Activated B cell treated with CpG ODN at 0.5 μM for 24 hours (primary cell): Measurements from ENCODE around the gene VSIG10L2. TPM values are rescaled to one million over a fixed set of nuclear protein-coding genes. Genes with fewer than 3 reads are reported as not detected.

Experiments
- ATAC-seq: fragments of 200-7000 bp; cut with Tn5 transposase; one replicate; pipeline ENCODE4 v1.10.0; 2021; ENCODE audit warnings: low read depth, mild to moderate bottlenecking, moderate library complexity
- CTCF ChIA-PET: fragments of 350-600 bp; sonication (Branson Sonifier 250); formaldehyde crosslinking; loops from one replicate; lab custom pipeline; 2021; ENCODE audit warnings: antibody characterized with exemption; lab: Charles Lee
- POLR2A ChIA-PET: fragments of 350-600 bp; sonication (Branson Sonifier 250); formaldehyde crosslinking; loops from one replicate; lab custom pipeline; 2021; ENCODE audit warnings: antibody characterized with exemption; lab: Charles Lee
- DNase-seq: peaks from one replicate; pipeline ENCODE4 v3.0.0; 2022
- H3K27ac Mint-ChIP-seq: one replicate; pipeline ENCODE4 v1.8.0; 2020; ENCODE audit warnings: mixed read lengths
- H3K27me3 Mint-ChIP-seq: one replicate; pipeline ENCODE4 v1.8.0; 2021; ENCODE audit warnings: mixed read lengths
- H3K36me3 Mint-ChIP-seq: one replicate; pipeline ENCODE4 v1.8.0; 2021; ENCODE audit warnings: low read depth, mixed read lengths
- H3K4me1 Mint-ChIP-seq: one replicate; pipeline ENCODE4 v1.8.0; 2021; ENCODE audit warnings: mixed read lengths
- H3K4me3 Mint-ChIP-seq: one replicate; pipeline ENCODE4 v1.8.0; 2020; ENCODE audit warnings: mild to moderate bottlenecking, mixed read lengths
- H3K9me3 Mint-ChIP-seq: one replicate; pipeline ENCODE4 v1.8.0; 2020; ENCODE audit warnings: mixed read lengths
- intact Hi-C: fragments of 100-400 bp; cut with micrococcal nuclease; formaldehyde crosslinking; loops from one replicate; pipeline ENCODE4 v1.15.1; 2024
- total RNA-seq: library from RNA; stranded (reverse); gene quantifications from 2 replicates; pipeline ENCODE4 v1.2.3, GENCODE V29; 2022
- TF ChIP-seq, protein P1 (sequence below): fragments of 200-600 bp; IDR thresholded peaks from one replicate; pipeline ENCODE4 v1.8.0; 2022; ENCODE audit warnings: antibody characterized with exemption, mild to moderate bottlenecking

The VSIG10L2 gene
- total RNA-seq, 1 donor from 2014 or later: not detected

DNA sequence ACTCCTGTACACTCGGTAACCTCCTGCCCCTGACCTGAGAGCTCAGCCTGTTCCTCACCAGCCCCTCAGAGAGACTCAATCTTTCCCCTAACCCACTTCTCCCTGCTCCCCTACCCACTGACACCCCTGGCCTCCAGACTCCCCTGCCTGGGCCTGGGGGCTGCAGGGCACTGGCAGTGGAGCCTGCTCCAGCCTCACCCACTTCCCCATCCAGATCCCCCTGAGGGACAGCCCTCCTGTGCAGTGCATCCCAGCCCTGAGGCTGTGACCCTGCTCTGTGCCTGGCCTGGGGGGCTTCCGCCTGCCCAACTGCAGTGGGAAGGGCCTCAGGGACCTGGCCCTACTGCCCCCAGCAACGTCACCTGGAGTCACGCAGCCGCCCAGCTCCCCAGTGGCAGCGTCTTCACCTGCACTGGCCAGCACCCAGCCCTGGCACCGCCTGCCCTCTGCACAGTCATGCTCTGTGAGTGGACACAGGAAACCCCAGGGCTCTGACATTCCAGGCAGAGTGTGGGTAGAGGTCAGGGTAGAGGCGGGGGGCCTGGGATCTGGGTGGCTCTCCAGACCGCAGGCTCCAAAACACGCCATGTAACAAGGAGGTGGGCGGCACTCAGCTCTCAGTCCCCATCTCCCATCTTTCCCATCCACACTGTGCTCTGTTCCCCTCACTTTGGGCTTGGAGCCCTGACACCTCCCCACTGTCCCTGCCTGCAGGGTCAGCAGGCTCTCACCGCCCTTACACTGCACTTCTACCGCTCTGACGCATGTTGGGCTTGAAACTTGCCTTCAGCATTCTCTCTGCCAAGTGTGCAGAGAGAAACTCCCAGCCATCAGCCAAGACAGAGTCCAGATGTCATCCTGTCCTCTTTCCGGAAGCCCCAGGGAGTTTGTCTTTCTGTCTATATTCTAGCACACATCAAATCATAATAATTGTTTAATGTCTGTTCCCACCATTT, 5.1 kb downstream of the VSIG10L2 start:
- Mint-ChIP-seq H3K9me3 (no peaks in the 10 kb centered on the region), H3K27me3 (peaks cover 7% of the 10 kb centered on the region), H3K4me3 (no peak overlapping the region), H3K36me3 (no peaks in the 10 kb centered on the region), H3K4me1 (no peaks in the 10 kb centered on the region), H3K27ac (no peak overlapping the region)
- ChIA-PET CTCF (no interaction called here), POLR2A (no interaction called here)
- no peak for DNase-seq
- intact Hi-C loops: no loop called here
- no peak for ATAC-seq
- TF ChIP-seq, protein P1, sequence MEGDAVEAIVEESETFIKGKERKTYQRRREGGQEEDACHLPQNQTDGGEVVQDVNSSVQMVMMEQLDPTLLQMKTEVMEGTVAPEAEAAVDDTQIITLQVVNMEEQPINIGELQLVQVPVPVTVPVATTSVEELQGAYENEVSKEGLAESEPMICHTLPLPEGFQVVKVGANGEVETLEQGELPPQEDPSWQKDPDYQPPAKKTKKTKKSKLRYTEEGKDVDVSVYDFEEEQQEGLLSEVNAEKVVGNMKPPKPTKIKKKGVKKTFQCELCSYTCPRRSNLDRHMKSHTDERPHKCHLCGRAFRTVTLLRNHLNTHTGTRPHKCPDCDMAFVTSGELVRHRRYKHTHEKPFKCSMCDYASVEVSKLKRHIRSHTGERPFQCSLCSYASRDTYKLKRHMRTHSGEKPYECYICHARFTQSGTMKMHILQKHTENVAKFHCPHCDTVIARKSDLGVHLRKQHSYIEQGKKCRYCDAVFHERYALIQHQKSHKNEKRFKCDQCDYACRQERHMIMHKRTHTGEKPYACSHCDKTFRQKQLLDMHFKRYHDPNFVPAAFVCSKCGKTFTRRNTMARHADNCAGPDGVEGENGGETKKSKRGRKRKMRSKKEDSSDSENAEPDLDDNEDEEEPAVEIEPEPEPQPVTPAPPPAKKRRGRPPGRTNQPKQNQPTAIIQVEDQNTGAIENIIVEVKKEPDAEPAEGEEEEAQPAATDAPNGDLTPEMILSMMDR: no peak

DNA sequence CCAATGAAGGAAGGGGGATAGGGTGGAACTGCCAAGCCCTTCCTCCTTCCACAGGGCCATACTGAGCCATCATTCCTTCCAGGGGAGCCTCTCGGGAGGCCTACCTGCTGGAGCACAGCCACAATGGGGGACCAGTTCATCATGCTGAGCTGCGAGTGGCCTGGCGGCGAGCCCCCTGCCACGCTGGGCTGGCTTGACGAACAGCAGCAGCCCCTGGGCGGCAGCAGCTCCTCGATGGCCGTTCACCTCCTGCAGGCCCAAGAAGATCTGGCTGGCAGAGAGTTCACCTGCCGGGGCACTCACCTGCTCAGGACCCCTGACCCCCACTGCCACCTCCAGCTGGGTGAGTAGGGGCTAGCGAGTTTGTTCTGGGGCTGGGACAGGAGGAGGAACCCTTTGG, 5.9 kb downstream of the VSIG10L2 start:
- Mint-ChIP-seq H3K9me3 (no peaks in the 10 kb centered on the region), H3K4me3 (no peak overlapping the region), H3K4me1 (no peaks in the 10 kb centered on the region), H3K27ac (no peak overlapping the region), H3K36me3 (no peaks in the 10 kb centered on the region), H3K27me3 (peaks cover 7% of the 10 kb centered on the region)
- CTCF ChIA-PET: no interaction called here
- ATAC-seq (no peak), DNase-seq (no peak)
- POLR2A ChIA-PET: no interaction called here
- intact Hi-C loops: no loop called here
- TF ChIP-seq, protein P1: no peak

DNA sequence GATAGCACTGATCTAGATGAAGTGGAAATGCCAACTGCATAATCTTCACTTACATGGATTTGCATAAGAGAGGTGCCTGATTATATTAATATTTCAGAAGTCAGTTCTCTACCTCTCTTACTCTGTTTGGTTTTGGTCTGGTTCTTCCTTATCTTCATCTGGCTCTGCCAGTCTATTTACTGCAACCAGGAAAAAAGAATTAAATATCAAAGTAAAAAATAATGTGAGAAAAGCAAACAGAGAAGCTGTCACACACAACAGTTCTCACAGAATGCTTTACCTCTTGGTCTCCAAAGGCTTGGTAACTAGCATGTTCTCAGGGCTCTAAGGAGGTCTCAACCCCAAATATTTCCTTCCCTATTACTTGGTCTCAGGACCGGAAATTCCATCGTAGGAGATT, 6.7 kb downstream of the VSIG10L2 start:
- CTCF ChIA-PET: no interaction called here
- TF ChIP-seq, protein P1: no peak
- ATAC-seq (no peak), DNase-seq (no peak)
- no peaks in the 10 kb centered on the region for H3K9me3 Mint-ChIP-seq
- intact Hi-C loops: no loop called here
- no peaks in the 10 kb centered on the region for H3K36me3 Mint-ChIP-seq
- H3K4me1 Mint-ChIP-seq: no peaks in the 10 kb centered on the region
- no peak overlapping the region for H3K4me3 Mint-ChIP-seq
- H3K27me3 Mint-ChIP-seq: peaks cover 4% of the 10 kb centered on the region
- POLR2A ChIA-PET: no interaction called here
- H3K27ac Mint-ChIP-seq: no peak overlapping the region

DNA sequence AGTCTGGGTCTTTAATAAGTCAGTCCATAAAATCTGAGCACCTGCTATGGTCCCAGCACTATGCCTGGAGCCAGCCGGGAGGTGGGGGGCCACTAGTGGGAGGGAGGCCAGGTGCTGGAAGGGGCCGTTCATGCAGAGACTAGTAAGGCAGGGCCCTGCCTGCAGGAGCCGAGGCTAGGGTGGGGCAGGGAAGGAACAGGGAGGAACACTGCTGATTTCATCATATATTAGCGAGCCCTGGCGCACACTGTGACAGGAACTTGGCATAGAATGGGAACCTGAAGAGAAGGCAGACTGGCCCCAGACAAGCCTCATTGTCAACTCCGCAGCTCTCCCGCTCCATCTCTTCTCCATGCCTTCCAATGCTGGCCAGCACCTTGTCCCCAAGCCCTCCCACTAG, 7.1 kb downstream of the VSIG10L2 start:
- no peak overlapping the region for H3K27ac Mint-ChIP-seq
- ChIA-PET CTCF (no interaction called here), POLR2A (no interaction called here)
- ATAC-seq (no peak), DNase-seq (no peak)
- H3K4me3 Mint-ChIP-seq: no peak overlapping the region
- intact Hi-C loops: no loop called here
- peaks cover 4% of the 10 kb centered on the region for H3K27me3 Mint-ChIP-seq
- H3K9me3 Mint-ChIP-seq: no peaks in the 10 kb centered on the region
- no peaks in the 10 kb centered on the region for H3K4me1 Mint-ChIP-seq
- no peaks in the 10 kb centered on the region for H3K36me3 Mint-ChIP-seq
- TF ChIP-seq, protein P1: no peak

DNA sequence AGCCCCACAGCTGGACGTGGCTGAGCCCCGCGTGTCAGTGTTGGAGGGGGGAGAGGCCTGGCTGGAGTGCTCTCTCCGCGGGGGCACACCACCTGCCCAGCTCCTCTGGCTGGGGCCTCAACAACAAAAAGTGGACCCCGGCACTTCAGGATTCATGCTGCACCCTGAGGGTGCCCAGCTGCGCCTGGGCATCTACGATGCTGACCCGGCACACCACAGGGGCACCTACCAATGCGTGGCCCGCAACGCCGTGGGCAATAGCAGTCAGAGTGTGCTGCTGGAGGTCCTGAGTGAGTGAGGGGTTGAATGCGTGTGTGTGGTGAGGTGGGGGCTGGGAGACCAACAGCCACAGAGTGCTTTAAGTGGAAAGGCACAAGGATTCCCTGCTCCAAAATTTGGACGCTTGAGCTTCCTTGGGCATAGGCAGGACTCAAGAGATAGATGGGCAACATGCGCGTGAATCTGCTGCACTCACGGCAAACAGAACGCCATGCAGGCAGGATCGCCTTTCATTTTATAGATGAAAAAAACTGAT, 7.6 kb downstream of the VSIG10L2 start:
- H3K36me3 Mint-ChIP-seq: no peaks in the 10 kb centered on the region
- H3K27ac Mint-ChIP-seq: no peak overlapping the region
- POLR2A ChIA-PET: no interaction called here

More for the DNA sequence above, 7.6 kb downstream of the VSIG10L2 start:
- CTCF ChIA-PET: no interaction called here
- intact Hi-C loops: no loop called here
- no peaks in the 10 kb centered on the region for H3K9me3 Mint-ChIP-seq
- H3K4me3 Mint-ChIP-seq: no peak overlapping the region
- ATAC-seq (no peak), DNase-seq (no peak)
- peaks cover 4% of the 10 kb centered on the region for H3K27me3 Mint-ChIP-seq
- TF ChIP-seq, protein P1: no peak
- no peaks in the 10 kb centered on the region for H3K4me1 Mint-ChIP-seq
